ENCODE measurements around the gene ADAT3. TPM values are rescaled to one million over a fixed set of nuclear protein-coding genes. Genes with fewer than 3 reads are reported as not detected.

The ADAT3 gene
- total and polyA plus RNA-seq, 2 experiments from 2014 or later: 2.4 to 11.0 TPM

- Histone ChIP-seq H3K79me2 (peaks cover 45% of the 10 kb centered on the region), H4K20me1 (ENCODE audit: insufficient read depth, poor library complexity, severe bottlenecking) (peaks cover 38% of the 10 kb centered on the region), H3K9me3 (ENCODE audit: low read depth) (no peaks in the 10 kb centered on the region), H3K27me3 (no peaks in the 10 kb centered on the region), H3K9me2 (replicated peaks; ENCODE audit: insufficient read depth) (no peaks in the 10 kb centered on the region), H3K4me2 (peak within 1 kb of the TSS; percentile 99), H3K36me3 (replicated peaks; ENCODE audit: insufficient read depth, low read depth) (no peaks in the 10 kb centered on the region), H3K27ac (peak within 1 kb of the TSS; percentile 90), H3K4me1 (ENCODE audit: insufficient read depth) (peaks cover 44% of the 10 kb centered on the region), H2AFZ (peak within 1 kb of the TSS; percentile 97), H3K4me3 (peak within 1 kb of the TSS; percentile 94)
- no peak for DNase-seq (ENCODE audit: low spot score)
- 0% methylated on average over 5 of the region's 63 CpGs for WGBS (ENCODE audit: low lambda C conversion rate, missing lambda C conversion rate)
- TF ChIP-seq EZH2 (IDR thresholded peaks at IDR 0.05; ENCODE audit: borderline replicate concordance) (no peak), CTCF (IDR thresholded peaks at IDR 0.05; ENCODE audit: poor library complexity) (no peak), EZH2phosphoT487 (IDR thresholded peaks at IDR 0.05; ENCODE audit: low read depth, severe bottlenecking, unreplicated experiment) (no peak)
These were observed 41.9 kb upstream of the ADAT3 start, which contains the start of gene KLF16 for GRCh38 chr19:1863328-1863637. TSS of gene KLF16 (minus strand) at chr19:1863579. CDS start at chr19:1863497, 82 bp downstream.

GRCh38 chr19:1863638-1864479 lies 41.3 kb upstream of the ADAT3 start:
- Histone ChIP-seq H3K4me2 (peak overlapping the region; percentile 99), H2AFZ (peak overlapping the region; percentile 97)
- 0% methylated on average over 4 of the region's 115 CpGs for WGBS (ENCODE audit: low lambda C conversion rate, missing lambda C conversion rate)

GRCh38 chr19:1864480-1865171 lies 40.6 kb upstream of the ADAT3 start:
- peaks cover 27% of the 10 kb centered on the region for H4K20me1 ChIP-seq (ENCODE audit: insufficient read depth, poor library complexity, severe bottlenecking)
- no peaks in the 10 kb centered on the region for H3K36me3 ChIP-seq (replicated peaks; ENCODE audit: insufficient read depth, low read depth)
- H3K79me2 ChIP-seq: peaks cover 35% of the 10 kb centered on the region
- no peaks in the 10 kb centered on the region for H3K27me3 ChIP-seq
- DNase-seq (ENCODE audit: low spot score): peak; percentile 87
- no peaks in the 10 kb centered on the region for H3K9me3 ChIP-seq (ENCODE audit: low read depth)
- TF ChIP-seq EZH2 (IDR thresholded peaks at IDR 0.05; ENCODE audit: borderline replicate concordance) (no peak), CTCF (IDR thresholded peaks at IDR 0.05; ENCODE audit: poor library complexity) (peak; percentile 71), EZH2phosphoT487 (IDR thresholded peaks at IDR 0.05; ENCODE audit: low read depth, severe bottlenecking, unreplicated experiment) (no peak)
- peak overlapping the region; percentile 86 for H3K4me3 ChIP-seq
- WGBS (ENCODE audit: low lambda C conversion rate, missing lambda C conversion rate): 14% methylated on average over 18 of the region's 52 CpGs
- no peaks in the 10 kb centered on the region for H3K9me2 ChIP-seq (replicated peaks; ENCODE audit: insufficient read depth)
- peaks cover 31% of the 10 kb centered on the region for H3K4me1 ChIP-seq (ENCODE audit: insufficient read depth)
- H2AFZ ChIP-seq: peak overlapping the region; percentile 97
- H3K4me2 ChIP-seq: peak overlapping the region; percentile 99
- peak overlapping the region; percentile 90 for H3K27ac ChIP-seq

More at GRCh38 chr19:1863638-1864479, 41.3 kb upstream of the ADAT3 start:
- peak; percentile 97 for DNase-seq (ENCODE audit: low spot score)
- peaks cover 32% of the 10 kb centered on the region for H4K20me1 ChIP-seq (ENCODE audit: insufficient read depth, poor library complexity, severe bottlenecking)
- no peaks in the 10 kb centered on the region for H3K9me3 ChIP-seq (ENCODE audit: low read depth)
- H3K4me1 ChIP-seq (ENCODE audit: insufficient read depth): peaks cover 38% of the 10 kb centered on the region
- H3K4me3 ChIP-seq: peak overlapping the region; percentile 86
- peak overlapping the region; percentile 90 for H3K27ac ChIP-seq
- no peaks in the 10 kb centered on the region for H3K36me3 ChIP-seq (replicated peaks; ENCODE audit: insufficient read depth, low read depth)
- no peaks in the 10 kb centered on the region for H3K9me2 ChIP-seq (replicated peaks; ENCODE audit: insufficient read depth)
- H3K79me2 ChIP-seq: peaks cover 39% of the 10 kb centered on the region
- TF ChIP-seq EZH2phosphoT487 (IDR thresholded peaks at IDR 0.05; ENCODE audit: low read depth, severe bottlenecking, unreplicated experiment) (no peak), CTCF (IDR thresholded peaks at IDR 0.05; ENCODE audit: poor library complexity) (no peak), EZH2 (IDR thresholded peaks at IDR 0.05; ENCODE audit: borderline replicate concordance) (no peak)
- H3K27me3 ChIP-seq: no peaks in the 10 kb centered on the region
